Body of pancreas (tissue), 4 donors: ENCODE measurements around the gene HDAC7.

ENCODE experiments used
- CTCF ChIP-seq, 7 experiments: fragments of 450-650 bp in 4 of 7; fragments of 200-600 bp in 3 of 7; sonication (generic) in 3 of 7; IDR thresholded peaks; one replicate each; pipeline ENCODE4 v1.5.1; 2016 to 2019; ENCODE audit warnings: antibody characterized with exemption in 7 of 7
- POLR2A ChIP-seq, 3 donors: fragments of 450-650 bp; IDR thresholded peaks; one replicate each; pipeline ENCODE4 v1.6.1; 2016; ENCODE audit warnings: antibody characterized with exemption in 3 of 3, mild to moderate bottlenecking in 2 of 3

DNA sequence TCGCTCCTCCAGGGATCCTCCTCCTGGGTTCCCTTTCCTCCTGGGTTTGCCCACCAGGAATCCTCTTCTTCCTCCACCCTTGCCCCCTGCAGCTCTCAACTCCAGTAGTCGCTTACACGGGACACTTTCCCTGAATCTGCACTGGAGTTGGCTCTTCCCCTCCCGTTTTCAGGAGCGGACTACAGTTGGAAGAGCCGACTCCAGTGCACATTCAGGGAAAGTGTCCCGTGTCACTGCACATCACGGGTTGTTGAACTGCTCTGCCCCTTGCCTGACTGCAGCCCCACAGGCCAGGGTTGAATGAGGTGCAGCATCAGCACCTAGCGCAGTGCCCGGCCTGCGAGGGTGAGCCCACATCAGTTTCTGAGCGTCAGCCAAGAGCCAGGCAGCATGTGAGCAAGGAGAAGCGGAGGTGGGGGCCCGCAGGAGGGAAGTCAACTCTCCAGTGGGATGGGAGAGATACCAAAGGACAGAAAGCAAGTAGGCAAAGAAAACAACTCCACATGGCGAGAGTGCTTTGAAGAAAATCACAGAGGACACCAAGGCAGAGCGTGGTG is 74.1 kb downstream of the HDAC7 start:
- TF ChIP-seq POLR2A (IDR thresholded peaks at IDR 0.05) (no peak), CTCF (IDR thresholded peaks at IDR 0.05) (no peak)
